ENCODE measurements around the gene MYO7B.
"Not testable (repeated sequence)": the region's sequence is repeated elsewhere in the genome, so short reads cannot be mapped to it uniquely, and the experiment has no call there.

The MYO7B gene

DNA sequence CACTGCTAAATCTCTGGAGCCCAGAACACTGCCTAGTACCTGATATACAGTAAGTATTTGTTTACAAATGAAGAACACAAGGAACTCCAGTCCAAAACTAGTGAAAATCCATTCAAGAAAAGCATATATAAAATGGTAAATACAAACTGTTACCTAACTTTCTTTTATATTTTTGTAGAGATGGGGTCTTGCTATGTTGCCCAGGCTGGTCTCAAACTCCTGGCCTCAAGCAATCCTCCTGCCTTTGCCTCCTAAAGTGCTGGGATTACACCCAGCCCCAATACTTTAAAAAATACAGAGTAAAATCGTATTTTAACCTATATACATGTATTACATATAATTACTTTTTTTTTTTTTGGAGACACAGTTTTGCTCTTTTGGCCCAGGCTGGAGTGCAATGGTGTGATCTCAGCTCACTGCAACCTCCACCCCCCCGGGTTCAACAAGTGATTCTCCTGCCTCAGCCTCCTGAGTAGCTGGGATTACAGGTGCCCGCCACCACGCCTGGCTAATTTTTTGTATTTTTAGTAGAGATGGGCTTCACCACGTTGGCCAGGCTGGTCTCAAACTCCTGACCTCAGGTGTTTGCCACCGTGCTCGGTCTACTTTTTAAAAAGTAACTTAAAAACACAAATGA lies 11.2 kb upstream of the MYO7B start:
- not testable (repeated sequence) for DNase-seq

- DNase-seq = peak; percentile 5
Measured at GRCh38 chr2:127525691-127526131, 9.8 kb upstream of the MYO7B start.

- DNase-seq = peak; percentile 92
Measured at GRCh38 chr2:127526132-127527000, 9.1 kb upstream of the MYO7B start, which contains the start of gene IWS1. TSS of gene IWS1 (minus strand) at chr2:127526489. CDS start at chr2:127526208, 281 bp downstream.

GRCh38 chr2:127527001-127527804 lies 8.3 kb upstream of the MYO7B start:
- no peak for DNase-seq

DNA sequence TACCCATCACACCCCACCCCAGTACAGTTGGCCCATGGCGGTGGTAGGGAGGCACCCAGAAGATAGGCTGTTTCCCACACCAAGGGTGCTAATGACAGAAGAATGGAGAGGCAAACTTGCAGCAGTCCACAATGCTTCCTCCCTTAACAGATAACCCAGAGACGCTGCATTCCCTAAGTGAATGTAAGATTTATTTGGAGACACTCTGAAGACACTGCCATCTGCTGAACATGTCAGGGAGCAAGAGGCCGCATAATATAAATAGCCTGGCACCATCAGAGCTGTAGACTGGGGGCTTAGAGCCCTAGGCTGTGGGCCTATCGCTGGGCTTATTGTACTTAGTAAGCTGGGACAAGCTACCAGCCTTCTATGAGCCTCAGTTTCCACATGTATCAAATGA lies 7.0 kb upstream of the MYO7B start:
- DNase-seq = no peak

DNA sequence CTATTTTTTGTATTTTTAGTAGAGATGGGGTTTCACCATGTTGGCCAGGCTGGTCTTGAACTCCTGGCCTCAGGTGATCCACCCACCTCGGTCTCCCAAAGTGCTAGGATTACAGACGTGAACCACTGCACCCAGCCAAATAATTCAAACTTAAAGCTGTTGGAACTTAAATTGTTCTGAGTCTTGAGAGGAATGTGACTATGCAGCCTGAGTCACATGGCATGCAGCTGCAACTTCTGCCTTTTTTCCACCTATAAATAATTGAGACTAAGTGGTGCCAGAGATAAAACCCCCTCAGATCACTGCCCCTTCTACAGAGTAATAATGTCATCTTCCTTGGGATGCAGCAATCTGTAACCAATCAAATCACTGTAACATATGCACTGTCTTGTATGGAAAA lies 6.1 kb upstream of the MYO7B start:
- not testable (repeated sequence) for DNase-seq

GRCh38 chr2:127530245-127531140 lies 5.0 kb upstream of the MYO7B start:
- DNase-seq = no peak

DNA sequence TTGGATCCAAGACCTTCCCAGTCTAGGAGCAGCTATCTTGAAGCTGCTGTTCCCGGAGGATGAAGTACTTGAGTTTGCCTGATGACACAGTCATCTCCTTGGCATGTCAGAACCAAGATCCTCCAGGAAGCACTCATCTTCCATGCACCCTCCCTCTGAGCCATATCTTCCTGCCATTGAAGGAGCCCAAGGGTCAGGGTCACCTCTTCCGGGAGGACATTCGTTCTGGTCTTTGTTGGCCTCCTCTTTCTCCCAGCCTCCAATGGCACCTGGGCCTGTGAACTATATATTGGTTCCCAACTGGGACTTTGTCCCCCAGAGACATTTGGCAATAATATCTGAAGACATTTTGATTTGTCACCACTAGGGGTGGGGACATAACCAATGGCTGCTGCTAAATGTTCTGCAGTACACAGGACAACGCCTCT lies 4.2 kb upstream of the MYO7B start:
- no peak for DNase-seq

- no peak for DNase-seq
Measured at GRCh38 chr2:127532296-127532695, 3.2 kb upstream of the MYO7B start.

DNA sequence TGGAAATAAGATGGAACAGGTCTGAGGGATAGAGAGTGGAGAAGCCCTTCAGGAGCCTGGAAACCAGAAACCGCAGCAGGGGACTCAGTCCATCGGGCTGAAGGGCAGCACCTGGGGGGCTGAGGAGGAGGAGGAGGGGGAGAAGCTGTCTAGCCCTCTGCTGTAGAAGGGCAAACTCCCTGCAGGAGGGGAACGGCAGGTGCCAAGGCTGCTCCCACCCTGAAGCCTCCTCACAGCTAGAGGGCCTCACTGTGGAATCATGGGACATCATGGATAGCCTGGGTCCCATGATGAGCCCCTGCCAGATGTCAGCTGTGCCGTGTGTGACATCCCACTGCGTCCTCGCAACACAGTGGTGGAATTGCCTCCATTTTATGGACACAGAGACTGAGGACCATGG lies 435 bp downstream of the MYO7B start:
- DNase-seq = no peak

DNA sequence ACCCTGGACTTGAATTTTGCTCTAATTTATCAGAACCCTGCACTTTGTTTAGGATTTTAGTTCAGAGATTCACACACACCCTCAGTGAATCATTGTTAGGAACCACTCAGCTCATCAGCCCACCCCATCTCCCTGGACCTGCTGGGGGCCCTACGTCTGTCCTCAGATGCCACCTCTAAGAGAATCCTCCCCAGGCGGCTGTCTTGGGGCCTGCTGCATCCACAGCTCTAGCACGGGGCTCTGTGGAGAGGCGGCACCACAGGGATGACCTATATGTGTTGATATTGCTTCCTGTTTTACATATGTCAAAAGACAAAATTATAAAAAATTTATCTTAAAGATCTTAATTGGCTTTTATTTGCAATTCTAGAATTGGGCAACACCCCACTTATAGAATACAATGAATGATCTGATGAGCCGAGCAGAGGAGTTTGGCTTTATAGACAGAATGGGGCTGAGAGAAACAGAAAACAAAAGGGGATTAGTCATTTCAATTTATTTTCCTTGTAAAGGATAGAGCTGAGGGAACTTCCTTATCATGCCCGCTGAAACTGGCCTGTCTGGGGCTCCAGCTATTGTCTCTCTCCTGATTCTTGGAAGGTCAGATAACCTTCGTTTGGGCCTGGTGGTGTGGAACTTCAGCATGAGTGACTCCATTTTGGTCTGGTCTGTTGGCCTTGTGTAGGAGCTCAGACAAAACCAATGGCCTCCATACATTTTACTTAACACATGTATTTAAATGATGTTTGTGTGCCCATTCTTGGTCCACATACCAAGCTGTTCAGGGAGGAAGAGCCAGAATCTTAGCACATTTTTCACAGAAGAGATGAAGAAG lies 1.4 kb downstream of the MYO7B start:
- DNase-seq = no peak

GRCh38 chr2:127537644-127538043 lies 2.2 kb downstream of the MYO7B start:
- no peak for DNase-seq

DNA sequence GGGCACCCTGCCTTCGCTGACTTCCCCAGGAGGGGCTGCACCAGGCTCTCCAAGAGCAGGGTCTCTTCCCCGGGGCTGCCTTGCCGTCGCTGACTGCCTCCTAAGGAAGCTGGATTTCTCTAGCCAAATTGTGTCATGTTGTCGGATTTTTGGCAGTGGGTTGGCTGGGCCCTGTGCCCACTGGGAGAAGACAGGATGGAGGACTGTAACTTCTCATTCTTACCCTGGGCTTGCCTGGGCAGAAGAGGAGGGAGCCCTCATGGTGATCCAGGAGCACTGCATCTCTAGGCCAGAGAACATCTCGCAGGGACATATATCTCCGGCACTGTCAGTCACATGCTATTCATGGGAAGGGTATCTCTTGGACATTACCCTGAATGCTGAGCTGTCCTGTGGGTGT lies 6.3 kb downstream of the MYO7B start:
- no peak for DNase-seq

GRCh38 chr2:127542231-127542630 lies 6.7 kb downstream of the MYO7B start:
- no peak for DNase-seq

- not testable (repeated sequence) for DNase-seq
Measured at GRCh38 chr2:127543013-127543501, 7.6 kb downstream of the MYO7B start.

DNA sequence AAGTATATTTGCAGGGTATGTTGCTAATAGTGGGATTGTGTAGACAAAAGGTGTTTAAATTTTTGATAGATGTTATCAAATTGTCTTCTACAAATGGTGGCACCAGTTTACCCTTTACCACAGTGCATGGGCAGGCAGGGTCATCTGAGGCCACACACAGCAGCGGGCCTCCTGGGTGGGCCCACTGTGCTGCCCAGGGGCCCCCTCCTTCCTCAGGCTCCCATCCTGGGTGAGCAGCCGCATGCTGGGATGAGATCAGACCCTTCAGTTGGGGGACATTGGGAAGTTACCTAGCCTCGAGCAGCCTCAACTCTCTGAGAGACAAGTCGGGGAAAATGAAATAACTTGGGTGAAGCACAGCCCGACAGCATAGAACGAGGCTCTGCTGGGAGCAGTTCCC lies 9.7 kb downstream of the MYO7B start:
- DNase-seq = no peak

- DNase-seq = no peak
Measured at GRCh38 chr2:127545796-127546195, 10.3 kb downstream of the MYO7B start.

DNA sequence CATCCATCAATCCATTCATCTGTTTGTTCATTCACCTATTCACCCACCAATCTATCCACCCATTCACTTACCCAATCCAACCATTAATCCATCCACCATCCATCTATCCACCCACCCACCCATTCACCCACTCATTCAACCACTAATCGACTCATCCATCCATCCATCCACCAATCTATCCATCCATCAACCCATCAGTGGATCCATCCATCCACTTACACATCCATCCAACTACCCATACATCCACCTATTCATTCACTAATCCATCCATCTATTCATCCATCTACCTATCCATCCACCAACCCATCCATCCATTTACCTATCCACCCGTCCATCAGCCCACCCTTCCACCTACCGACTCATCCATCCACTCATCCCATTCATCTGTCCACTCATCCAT lies 11.3 kb downstream of the MYO7B start:
- no peak for DNase-seq

- DNase-seq = no peak
Measured at GRCh38 chr2:127551221-127551930, 15.9 kb downstream of the MYO7B start.

DNA sequence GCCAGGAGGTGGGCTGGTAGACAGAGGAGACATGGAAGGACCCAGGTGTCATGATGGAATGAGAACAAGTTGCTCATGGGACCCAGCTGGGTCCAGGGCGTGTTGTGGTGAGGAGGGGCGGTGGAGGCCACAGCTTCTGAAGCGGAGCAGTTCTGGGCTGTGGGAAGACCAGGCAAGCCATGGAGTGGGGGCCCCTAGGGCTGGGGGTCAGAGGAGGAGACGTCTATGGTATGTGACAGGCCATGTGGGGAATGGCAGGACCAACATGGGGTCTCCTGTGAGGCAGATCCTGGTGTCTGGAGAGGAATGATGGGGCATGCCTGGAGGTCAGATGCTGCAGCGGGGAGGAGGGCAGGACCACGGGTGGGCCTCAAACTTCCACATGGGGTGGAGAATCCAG lies 16.9 kb downstream of the MYO7B start:
- DNase-seq = no peak
